ENCODE measurements around the gene KCNQ1. TPM values are rescaled to one million over a fixed set of nuclear protein-coding genes. Genes with fewer than 3 reads are reported as not detected.

Gene KCNQ1
- total RNA-seq, 2 donors from 2014 or later: 51.4 to 55.8 TPM

GRCh38 chr11:2802389-2803185, 357.8 kb downstream of the KCNQ1 start:
- intact Hi-C loops (cut with DNase I): no loop called here
- no peaks in the 10 kb centered on the region for H3K9me3 ChIP-seq
- H3K27ac ChIP-seq: no peak overlapping the region
- H3K4me3 ChIP-seq: no peak overlapping the region
- no peak for TF ChIP-seq CTCF (IDR thresholded peaks at IDR 0.05)
- H3K27me3 ChIP-seq: no peaks in the 10 kb centered on the region
- DNase-seq: peak; percentile 15
- no peaks in the 10 kb centered on the region for H3K36me3 ChIP-seq
- H3K9ac ChIP-seq (ENCODE audit: low read depth in 2 of 2, low read length in 2 of 2): no peak overlapping the region
- no peaks in the 10 kb centered on the region for H3K4me1 ChIP-seq

- peak; percentile 9 for DNase-seq
- H3K36me3 ChIP-seq: no peaks in the 10 kb centered on the region
- no peak overlapping the region for H3K4me3 ChIP-seq
- H3K4me1 ChIP-seq: no peaks in the 10 kb centered on the region
- H3K27me3 ChIP-seq: no peaks in the 10 kb centered on the region
- no peaks in the 10 kb centered on the region for H3K9me3 ChIP-seq
- TF ChIP-seq CTCF (IDR thresholded peaks at IDR 0.05): no peak
- intact Hi-C loops (cut with DNase I): no loop called here
- H3K9ac ChIP-seq (ENCODE audit: low read depth in 2 of 2, low read length in 2 of 2): no peak overlapping the region
- no peak overlapping the region for H3K27ac ChIP-seq
Observed at GRCh38 chr11:2803186-2804091, 358.6 kb downstream of the KCNQ1 start.

GRCh38 chr11:2804189-2804588, 359.4 kb downstream of the KCNQ1 start:
- no peaks in the 10 kb centered on the region for H3K4me1 ChIP-seq

GRCh38 chr11:2804701-2805387, 360.0 kb downstream of the KCNQ1 start:
- no peaks in the 10 kb centered on the region for H3K36me3 ChIP-seq
- intact Hi-C loops (cut with DNase I): no loop called here
- no peak overlapping the region for H3K27ac ChIP-seq
- DNase-seq: peak; percentile 16
- H3K27me3 ChIP-seq: no peaks in the 10 kb centered on the region
- no peaks in the 10 kb centered on the region for H3K4me1 ChIP-seq
- H3K4me3 ChIP-seq: no peak overlapping the region
- no peak overlapping the region for H3K9ac ChIP-seq (ENCODE audit: low read depth in 2 of 2, low read length in 2 of 2)
- no peak for TF ChIP-seq CTCF (IDR thresholded peaks at IDR 0.05)
- H3K9me3 ChIP-seq: no peaks in the 10 kb centered on the region

More at GRCh38 chr11:2804189-2804588, 359.4 kb downstream of the KCNQ1 start:
- no peaks in the 10 kb centered on the region for H3K36me3 ChIP-seq
- no peak overlapping the region for H3K27ac ChIP-seq
- H3K27me3 ChIP-seq: no peaks in the 10 kb centered on the region
- no peak overlapping the region for H3K4me3 ChIP-seq
- intact Hi-C loops (cut with DNase I): no loop called here
- H3K9ac ChIP-seq (ENCODE audit: low read depth in 2 of 2, low read length in 2 of 2): no peak overlapping the region
- peak; percentile 11 for DNase-seq
- no peaks in the 10 kb centered on the region for H3K9me3 ChIP-seq
- TF ChIP-seq CTCF (IDR thresholded peaks at IDR 0.05): no peak

- DNase-seq: peak; percentile 18
- Histone ChIP-seq H3K9ac (ENCODE audit: low read depth in 2 of 2, low read length in 2 of 2) (no peak overlapping the region), H3K4me3 (no peak overlapping the region), H3K27ac (no peak overlapping the region), H3K9me3 (no peaks in the 10 kb centered on the region), H3K27me3 (no peaks in the 10 kb centered on the region), H3K4me1 (no peaks in the 10 kb centered on the region), H3K36me3 (no peaks in the 10 kb centered on the region)
- no peak for TF ChIP-seq CTCF (IDR thresholded peaks at IDR 0.05)
- intact Hi-C loops (cut with DNase I): no loop called here
Observed at GRCh38 chr11:2805388-2806056, 360.7 kb downstream of the KCNQ1 start.
